K562 (cell line): ENCODE results near the gene DUSP10. TPM values are rescaled to one million over a fixed set of nuclear protein-coding genes. Genes with fewer than 3 reads are reported as not detected.

Experiments
- ATAC-seq: fragments of 200-7000 bp; cut with Tn5 transposase; 3 replicates; pipeline ENCODE4 v1.9.1; 2020; ENCODE audit warnings: moderate library complexity
- BruUV-seq: library from RNA; stranded (reverse); fragments of 400-500 nt; replicated peaks from 2 replicates; lab custom pipeline; 2021; lab: Mats Ljungman, UMichigan
- CTCF ChIA-PET: fragments of 300-600 bp; formaldehyde crosslinking; extraction: SDS; loops from one replicate; lab custom pipeline; 2021; ENCODE audit warnings: low intra/inter-chr PET ratio; lab: Yijun Ruan, JAX
- POLR2A ChIA-PET: fragments of 300-600, 350-650 bp; sonication (Branson Sonifier 250); formaldehyde crosslinking; extraction: SDS; loops from one replicate; lab custom pipeline; 2021; ENCODE audit warnings: antibody characterized with exemption, inconsistent platforms; lab: Yijun Ruan, JAX
- DNase-seq, 4 experiments: peaks; one replicate each; pipeline versions ENCODE4 v3.0.0 to v3.0.0-alpha.2; 2011 to 2018; ENCODE audit warnings: low spot score in 3 of 4, mixed read lengths in 3 of 4; ENCODE audit errors: extremely low read depth in 1 of 4
- FAIRE-seq: peaks from 2 replicates; lab custom pipeline; 2011; peaks lifted over from hg19 to GRCh38; lab: Jason Lieb, UNC
- H2AFZ ChIP-seq: 2 replicates; pipeline ENCODE4 v1.6.0; 2011; ENCODE audit warnings: low read depth, low read length, control low read depth, inconsistent platforms
- H3K27ac ChIP-seq: fragments of 200-600 bp; 3 replicates; pipeline ENCODE4 v1.8.0; 2011; ENCODE audit warnings: low read depth, mild to moderate bottlenecking, control low read depth, inconsistent platforms, low read length, moderate library complexity, mixed read lengths; ENCODE audit errors: extremely low read depth
- H3K27me3 ChIP-seq, 2 experiments: fragments of 300-600 bp in 1 of 2; 2 replicates in 1 of 2; 3 replicates in 1 of 2; pipeline versions ENCODE4 v1.6.0 to v1.8.0; 2011; ENCODE audit warnings: inconsistent platforms in 2 of 2, low read length in 2 of 2, mild to moderate bottlenecking in 1 of 2, mixed read lengths in 1 of 2, moderate library complexity in 1 of 2; ENCODE audit not compliant: control insufficient read depth in 2 of 2, insufficient read depth in 2 of 2
- H3K36me3 ChIP-seq: fragments of 300-600 bp; 3 replicates; pipeline ENCODE4 v1.8.0; 2011; ENCODE audit warnings: mild to moderate bottlenecking, low read length, inconsistent platforms; ENCODE audit not compliant: control insufficient read depth, insufficient read depth
- H3K4me1 ChIP-seq, 2 experiments: fragments of 200-600 bp in 1 of 2; replicated peaks in 1 of 2; 2 replicates in 1 of 2; 3 replicates in 1 of 2; pipeline versions ENCODE4 v1.5.1 to v1.8.0; 2011; ENCODE audit warnings: inconsistent platforms in 2 of 2, low read length in 2 of 2, mild to moderate bottlenecking in 1 of 2, mixed read lengths in 1 of 2, moderate library complexity in 1 of 2; ENCODE audit not compliant: control insufficient read depth in 2 of 2, insufficient read depth in 2 of 2
- H3K4me2 ChIP-seq: 2 replicates; pipeline ENCODE4 v1.6.1; 2011; ENCODE audit warnings: low read length, control low read depth, inconsistent platforms, mixed read lengths; ENCODE audit not compliant: insufficient read depth
- H3K4me3 ChIP-seq: fragments of 200-600 bp; sonication (generic), shearing (Covaris generic); 2 replicates; pipeline ENCODE4 v1.5.1; 2016; ENCODE audit warnings: control low read depth, inconsistent platforms
- H3K79me2 ChIP-seq: fragments of 200-600 bp; 3 replicates; pipeline ENCODE4 v1.8.0; 2011; ENCODE audit warnings: low read length, inconsistent platforms; ENCODE audit not compliant: control insufficient read depth, insufficient read depth
- H3K9ac ChIP-seq, 2 experiments: 2 replicates each; pipeline versions ENCODE4 v1.6.0 to v1.6.1; 2011; ENCODE audit warnings: low read depth in 2 of 2, low read length in 2 of 2, control low read depth in 1 of 2, inconsistent platforms in 1 of 2, mild to moderate bottlenecking in 1 of 2, mixed read lengths in 1 of 2; ENCODE audit not compliant: insufficient read depth in 1 of 2
- H3K9me1 ChIP-seq: one replicate; pipeline ENCODE4 v1.6.0; 2011; ENCODE audit warnings: inconsistent platforms, mild to moderate bottlenecking, low read length, moderate library complexity; ENCODE audit not compliant: control insufficient read depth, insufficient read depth
- H3K9me3 ChIP-seq: replicated peaks from 2 replicates; pipeline ENCODE4 v1.5.1; 2011; ENCODE audit warnings: low read depth, low read length, inconsistent platforms; ENCODE audit not compliant: control insufficient read depth, insufficient read depth
- H4K20me1 ChIP-seq: replicated peaks from 2 replicates; pipeline ENCODE4 v1.6.1; 2011; ENCODE audit warnings: low read length, inconsistent platforms, mixed read lengths; ENCODE audit not compliant: control insufficient read depth, insufficient read depth
- CREBBP ChIP-seq: IDR thresholded peaks from one replicate; pipeline ENCODE4 v1.6.1; 2012; ENCODE audit warnings: low read depth, mild to moderate bottlenecking, control low read depth, inconsistent platforms, low read length
- DMBX1 ChIP-seq: fragments of 250-450 bp; sonication (Bioruptor Pico); IDR thresholded peaks from 2 replicates; pipeline ENCODE4 v1.8.0; 2022; ENCODE audit warnings: inconsistent platforms, mild to moderate bottlenecking, moderate library complexity, borderline replicate concordance
- ILF3 ChIP-seq: fragments of 450-650 bp; IDR thresholded peaks from 2 replicates; pipeline ENCODE4 v1.6.1; 2018; ENCODE audit warnings: antibody characterized with exemption, mild to moderate bottlenecking, moderate library complexity, borderline replicate concordance
- MYC ChIP-seq, 2 experiments: fragments of 250-450 bp in 1 of 2; sonication (Bioruptor Pico) in 1 of 2; IDR thresholded peaks; 2 replicates each; pipeline versions ENCODE4 v1.5.1 to v1.6.1; 2012 to 2021; ENCODE audit warnings: low read depth in 2 of 2, borderline replicate concordance in 1 of 2, improper control_type of control experiment in 1 of 2, low read length in 1 of 2, mild to moderate bottlenecking in 1 of 2, moderate library complexity in 1 of 2
- NFATC3 ChIP-seq: fragments of 450-650 bp; IDR thresholded peaks from 2 replicates; pipeline ENCODE4 v1.6.1; 2017; ENCODE audit warnings: mild to moderate bottlenecking
- NR2C2 ChIP-seq, 2 experiments: fragments of 200-800 bp in 1 of 2; sonication (Bioruptor generic) in 1 of 2; sonication (generic) in 1 of 2; formaldehyde crosslinking in 1 of 2; IDR thresholded peaks; 2 replicates each; pipeline versions ENCODE4 v1.6.1 to v1.8.0; 2016 to 2022; ENCODE audit warnings: mild to moderate bottlenecking in 1 of 2, missing compliant biosample characterization in 1 of 2, missing genetic modification characterization in 1 of 2, missing genetic modification reagents in 1 of 2
- ZZZ3 ChIP-seq: fragments of 450-650 bp; IDR thresholded peaks from 2 replicates; pipeline ENCODE4 v1.6.1; 2016; ENCODE audit warnings: antibody characterized with exemption, mild to moderate bottlenecking, moderate library complexity
- WGBS: fragments of 100-300 bp; shearing (Covaris generic); methylation state at CpG from one replicate; pipeline ENCODE4 v1.1.6; 2016; ENCODE audit warnings: low coverage, mixed read lengths; ENCODE audit not compliant: insufficient coverage; ENCODE audit errors: missing lambda C conversion rate; 5-methylcytosine and 5-hydroxymethylcytosine counted together
- in situ Hi-C: fragments of 300-500 bp; cut with MboI; formaldehyde crosslinking; loops from 4 replicates; pipeline ENCODE4 v1.15.0; 2018; ENCODE audit warnings: inconsistent platforms, mixed read lengths
- intact Hi-C: fragments of 100-400 bp; cut with micrococcal nuclease; formaldehyde crosslinking; loops from 2 replicates; pipeline ENCODE4 v1.14.2; 2022
- polyA plus RNA-seq, 8 experiments: library from polyadenylated mRNA; depleted of rRNA in 4 of 8; stranded (reverse) in 5 of 8; unstranded in 3 of 8; fragments of >200 nt; fragmentation: Nextera tagmentation in 2 of 8; fragmentation: Illumina TruSeq in 1 of 8; extraction: Ambion mirVana in 2 of 8; extraction: Trizol in 1 of 8; gene quantifications; 2 replicates each; pipeline versions ENCODE4 v1.2.1 to v1.2.3, GENCODE V29; 2011 to 2014; ENCODE audit warnings: inconsistent platforms in 1 of 8, missing spikeins in 1 of 8
- total RNA-seq, 7 experiments: library from RNA; depleted of rRNA in 6 of 7; stranded (reverse); fragments of >200 nt in 6 of 7; fragmentation: Illumina TruSeq in 2 of 7; extraction: Trizol in 2 of 7; gene quantifications; 2 replicates each; pipeline versions ENCODE4 v1.2.1 to v1.2.3, GENCODE V29; 2011 to 2021; ENCODE audit warnings: low replicate concordance in 1 of 7
- TF ChIP-seq, protein P1 (sequence below), 2 experiments: fragments of 200-800 bp in 1 of 2; sonication (Bioruptor generic) in 1 of 2; sonication (generic) in 1 of 2; formaldehyde crosslinking in 1 of 2; IDR thresholded peaks in 1 of 2; conservative IDR thresholded peaks in 1 of 2; 2 replicates each; pipeline versions ENCODE4 v1.5.0 to v1.6.1; 2016 to 2020; ENCODE audit warnings: missing compliant biosample characterization in 1 of 2, missing genetic modification characterization in 1 of 2, missing genetic modification reagents in 1 of 2
- TF ChIP-seq, protein P2 (sequence below): sonication (generic); formaldehyde crosslinking; IDR thresholded peaks from 2 replicates; pipeline ENCODE4 v1.9.0; 2022; ENCODE audit warnings: mild to moderate bottlenecking, missing genetic modification reagents
- TF ChIP-seq, protein P3 (sequence below): fragments of 250-450 bp; sonication (Bioruptor Pico); IDR thresholded peaks from 2 replicates; pipeline ENCODE4 v1.5.0; 2020; ENCODE audit warnings: mild to moderate bottlenecking, borderline replicate concordance

DUSP10 gene
- total and polyA plus RNA-seq, 9 of the 15 experiments (the other 6 are each of a cell fraction or from before 2014, with no cell fraction given): 1.7 to 8.3 (median 6.1) TPM

DNA sequence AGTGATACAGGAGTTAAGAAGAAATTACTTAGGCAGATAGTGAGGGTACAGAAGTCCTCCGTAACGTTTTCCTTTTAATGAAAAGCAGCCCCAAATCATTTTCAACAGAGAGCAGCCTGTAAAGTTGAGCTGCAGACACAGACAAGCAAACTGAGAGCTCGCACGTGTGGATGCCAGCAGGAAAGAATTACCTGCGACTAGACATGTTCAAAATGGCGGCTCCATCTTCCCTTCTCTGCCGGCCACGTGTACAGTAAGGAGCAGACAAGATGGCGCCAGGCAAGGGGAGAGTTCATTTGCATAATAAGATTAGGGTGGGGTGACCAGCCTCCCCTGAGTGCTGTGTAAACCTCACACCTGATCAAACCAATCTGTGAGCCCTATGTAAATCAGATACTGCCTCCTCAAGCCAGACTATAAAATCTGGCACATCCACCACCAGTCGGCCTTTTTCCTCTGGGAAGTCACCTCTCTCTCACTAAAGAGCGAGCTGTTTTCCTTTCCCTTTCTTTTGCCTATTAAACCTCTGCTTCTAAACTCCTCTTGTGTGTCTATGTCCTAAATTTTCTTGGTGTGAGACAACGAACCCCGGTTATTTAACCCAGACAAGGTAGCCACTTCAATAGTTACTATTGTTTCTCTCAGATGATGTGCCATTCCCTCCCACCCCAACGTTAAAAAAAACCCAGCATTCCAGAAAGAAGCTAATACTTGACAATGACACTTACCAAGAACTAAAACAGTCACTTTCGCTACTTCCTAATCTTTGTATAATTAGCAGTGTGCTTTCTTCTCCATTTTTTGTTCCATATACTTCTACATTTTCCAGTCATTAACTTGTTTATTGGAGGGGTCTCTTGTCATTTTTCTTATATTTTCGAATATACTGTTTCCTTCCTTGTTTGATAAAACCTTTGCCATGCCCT, 27.4 kb downstream of the DUSP10 start (continued):
- TF ChIP-seq, protein P1, sequence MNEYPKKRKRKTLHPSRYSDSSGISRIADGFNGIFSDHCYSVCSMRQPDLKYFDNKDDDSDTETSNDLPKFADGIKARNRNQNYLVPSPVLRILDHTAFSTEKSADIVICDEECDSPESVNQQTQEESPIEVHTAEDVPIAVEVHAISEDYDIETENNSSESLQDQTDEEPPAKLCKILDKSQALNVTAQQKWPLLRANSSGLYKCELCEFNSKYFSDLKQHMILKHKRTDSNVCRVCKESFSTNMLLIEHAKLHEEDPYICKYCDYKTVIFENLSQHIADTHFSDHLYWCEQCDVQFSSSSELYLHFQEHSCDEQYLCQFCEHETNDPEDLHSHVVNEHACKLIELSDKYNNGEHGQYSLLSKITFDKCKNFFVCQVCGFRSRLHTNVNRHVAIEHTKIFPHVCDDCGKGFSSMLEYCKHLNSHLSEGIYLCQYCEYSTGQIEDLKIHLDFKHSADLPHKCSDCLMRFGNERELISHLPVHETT (CRISPR knock-in tag; conservative IDR thresholded peaks at IDR 0.05 in 1 of 2, IDR thresholded peaks at IDR 0.05 in 1 of 2): peak in 1 of 2 experiments; percentile 87; a peak in 2 of 4 replicates
- no peak for TF ChIP-seq NR2C2 (CRISPR knock-in tag; IDR thresholded peaks at IDR 0.05)
- peak; percentile 72 for TF ChIP-seq NR2C2 (tag; IDR thresholded peaks at IDR 0.05)
- TF ChIP-seq, protein P2, sequence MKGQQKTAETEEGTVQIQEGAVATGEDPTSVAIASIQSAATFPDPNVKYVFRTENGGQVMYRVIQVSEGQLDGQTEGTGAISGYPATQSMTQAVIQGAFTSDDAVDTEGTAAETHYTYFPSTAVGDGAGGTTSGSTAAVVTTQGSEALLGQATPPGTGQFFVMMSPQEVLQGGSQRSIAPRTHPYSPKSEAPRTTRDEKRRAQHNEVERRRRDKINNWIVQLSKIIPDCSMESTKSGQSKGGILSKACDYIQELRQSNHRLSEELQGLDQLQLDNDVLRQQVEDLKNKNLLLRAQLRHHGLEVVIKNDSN (CRISPR knock-in tag): peak; percentile 69

DNA sequence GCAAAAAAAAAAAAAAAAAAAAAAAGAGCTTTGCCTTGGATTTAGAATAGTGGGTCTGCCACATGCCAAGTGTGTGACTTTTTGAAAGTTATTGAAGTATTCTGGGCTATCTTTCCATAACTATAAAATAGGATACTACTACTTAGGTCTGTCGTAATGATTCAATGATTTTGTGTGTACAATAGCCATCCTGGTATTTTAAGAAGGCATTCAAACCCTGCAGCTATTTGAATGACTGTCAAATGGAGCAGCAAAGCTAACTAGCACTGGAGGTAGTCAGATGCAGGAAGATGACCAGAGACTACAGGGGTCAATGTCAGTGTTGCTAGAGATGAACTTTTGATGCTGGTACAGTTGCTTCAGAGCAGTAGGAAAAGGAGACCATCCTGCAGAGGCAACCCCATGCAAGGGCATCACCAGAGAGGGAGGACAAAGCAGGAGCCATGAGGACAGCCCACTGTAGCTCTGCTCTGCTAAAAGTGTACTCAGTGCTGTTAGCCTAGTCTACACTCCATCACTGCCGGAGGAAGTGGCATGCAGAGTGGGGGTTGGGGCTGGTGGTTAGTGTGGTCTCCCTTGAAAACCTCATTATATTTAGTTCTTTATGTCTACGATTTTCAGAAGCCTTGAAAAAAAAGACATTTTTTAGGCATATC, 29.0 kb downstream of the DUSP10 start:
- FAIRE-seq: no peak
- no peak overlapping the region for H3K4me3 ChIP-seq
- ATAC-seq: no peak
- peaks cover 4% of the 10 kb centered on the region; the same call in 1 of the 3 replicates for H3K36me3 ChIP-seq
- no peak overlapping the region for H3K4me2 ChIP-seq
- ChIA-PET POLR2A (interaction anchor here (3.9 kb wide), 1 partner anchor 29 kb away, joined by 17 read pairs; the partner anchor contains the start of gene DUSP10), CTCF (no interaction called here)
- H3K9ac ChIP-seq: no peak overlapping the region; a peak in 1 of 4 replicates
- H3K79me2 ChIP-seq: peaks cover 23% of the 10 kb centered on the region
- in situ Hi-C loops (no loop called here), intact Hi-C loops (no loop called here)
- H4K20me1 ChIP-seq: no peaks in the 10 kb centered on the region
- no peaks in the 10 kb centered on the region for H3K27me3 ChIP-seq
- H2AFZ ChIP-seq: no peak overlapping the region
- WGBS: 61% methylated on average over 3 of the region's 3 CpGs
- peaks cover 8 to 84% of the 10 kb centered on the region in 2 experiments for H3K4me1 ChIP-seq
- H3K9me3 ChIP-seq: no peaks in the 10 kb centered on the region
- H3K27ac ChIP-seq: peak overlapping the region; percentile 74
- no peaks in the 10 kb centered on the region for H3K9me1 ChIP-seq
- no TSS peak for BruUV-seq
- DNase-seq: no peak
- TF ChIP-seq, protein P3, sequence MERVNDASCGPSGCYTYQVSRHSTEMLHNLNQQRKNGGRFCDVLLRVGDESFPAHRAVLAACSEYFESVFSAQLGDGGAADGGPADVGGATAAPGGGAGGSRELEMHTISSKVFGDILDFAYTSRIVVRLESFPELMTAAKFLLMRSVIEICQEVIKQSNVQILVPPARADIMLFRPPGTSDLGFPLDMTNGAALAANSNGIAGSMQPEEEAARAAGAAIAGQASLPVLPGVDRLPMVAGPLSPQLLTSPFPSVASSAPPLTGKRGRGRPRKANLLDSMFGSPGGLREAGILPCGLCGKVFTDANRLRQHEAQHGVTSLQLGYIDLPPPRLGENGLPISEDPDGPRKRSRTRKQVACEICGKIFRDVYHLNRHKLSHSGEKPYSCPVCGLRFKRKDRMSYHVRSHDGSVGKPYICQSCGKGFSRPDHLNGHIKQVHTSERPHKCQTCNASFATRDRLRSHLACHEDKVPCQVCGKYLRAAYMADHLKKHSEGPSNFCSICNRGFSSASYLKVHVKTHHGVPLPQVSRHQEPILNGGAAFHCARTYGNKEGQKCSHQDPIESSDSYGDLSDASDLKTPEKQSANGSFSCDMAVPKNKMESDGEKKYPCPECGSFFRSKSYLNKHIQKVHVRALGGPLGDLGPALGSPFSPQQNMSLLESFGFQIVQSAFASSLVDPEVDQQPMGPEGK (CRISPR knock-in tag): 0 out of 2 replicates have a peak, but pooled peaks have one; percentile 50
- TF ChIP-seq MYC (IDR thresholded peaks at IDR 0.05; ENCODE audit: low read depth, low read length) (no peak), MYC (CRISPR knock-in tag; IDR thresholded peaks at IDR 0.05; ENCODE audit: borderline replicate concordance, low read depth) (0 out of 2 replicates have a peak, but pooled peaks have one; percentile 63), ZZZ3 (no peak), DMBX1 (CRISPR knock-in tag) (peak; percentile 74; the same call in 1 of the 2 replicates), ILF3 (no peak), CREBBP (no peak), NFATC3 (no peak)
